HEK293 (cell line): ENCODE results near the gene VIT.

Experiments used
- CTCF ChIP-seq: fragments of 450-650 bp; formaldehyde crosslinking; IDR thresholded peaks from 2 replicates; pipeline ENCODE4 v1.5.1; 2016; ENCODE audit warnings: missing biosample characterization, missing genetic modification characterization
- ZNF37A ChIP-seq: fragments of 450-650 bp; IDR thresholded peaks from 2 replicates; pipeline ENCODE4 v1.5.1; 2018; ENCODE audit warnings: missing biosample characterization, missing genetic modification characterization
- ZNF626 ChIP-seq: fragments of 450-650 bp; sonication (Bioruptor Pico); formaldehyde crosslinking; IDR thresholded peaks from 2 replicates; pipeline ENCODE4 v1.5.1; 2018; ENCODE audit warnings: missing biosample characterization, missing genetic modification characterization, inconsistent platforms

- TF ChIP-seq ZNF626 = no peak
- TF ChIP-seq CTCF (tag by site-specific recombination) = no peak
- no peak for TF ChIP-seq ZNF37A (tag by site-specific recombination)
Observed at GRCh38 chr2:36682562-36682961, 13.9 kb upstream of the VIT start.
